Osteocyte (in vitro differentiated cells): ENCODE results near the gene C5orf46. TPM values are rescaled to one million over a fixed set of nuclear protein-coding genes. Genes with fewer than 3 reads are reported as not detected.

Experiments
- DNase-seq: peaks from one replicate; pipeline ENCODE4 v3.0.0; 2021; ENCODE audit warnings: mixed read lengths; ENCODE audit not compliant: unreplicated experiment; ENCODE audit errors: extremely low spot score
- H3K27ac Mint-ChIP-seq: one replicate; pipeline ENCODE4 v1.8.0; 2021; ENCODE audit warnings: mild to moderate bottlenecking, mixed read lengths; ENCODE audit not compliant: unreplicated experiment
- H3K27me3 Mint-ChIP-seq: one replicate; pipeline ENCODE4 v1.8.0; 2021; ENCODE audit warnings: mixed read lengths; ENCODE audit not compliant: unreplicated experiment
- H3K36me3 Mint-ChIP-seq: one replicate; pipeline ENCODE4 v1.8.0; 2021; ENCODE audit warnings: mixed read lengths; ENCODE audit not compliant: unreplicated experiment
- H3K4me1 Mint-ChIP-seq: one replicate; pipeline ENCODE4 v1.8.0; 2021; ENCODE audit warnings: mixed read lengths; ENCODE audit not compliant: unreplicated experiment
- H3K4me3 Mint-ChIP-seq: one replicate; pipeline ENCODE4 v1.8.0; 2021; ENCODE audit warnings: mild to moderate bottlenecking, moderate library complexity, mixed read lengths; ENCODE audit not compliant: unreplicated experiment
- H3K9me3 Mint-ChIP-seq: one replicate; pipeline ENCODE4 v1.8.0; 2021; ENCODE audit warnings: mixed read lengths; ENCODE audit not compliant: unreplicated experiment
- total RNA-seq: library from RNA; stranded (reverse); gene quantifications from 2 replicates; pipeline ENCODE4 v1.2.1, GENCODE V29; 2021
- TF ChIP-seq, protein P1 (sequence below): fragments of 200-600 bp; sonication (generic); IDR thresholded peaks from 2 replicates; pipeline ENCODE4 v1.5.0; 2021; ENCODE audit warnings: antibody characterized with exemption, mild to moderate bottlenecking, moderate library complexity

C5orf46 gene
- total RNA-seq, 1 donor from 2014 or later: not detected

DNA sequence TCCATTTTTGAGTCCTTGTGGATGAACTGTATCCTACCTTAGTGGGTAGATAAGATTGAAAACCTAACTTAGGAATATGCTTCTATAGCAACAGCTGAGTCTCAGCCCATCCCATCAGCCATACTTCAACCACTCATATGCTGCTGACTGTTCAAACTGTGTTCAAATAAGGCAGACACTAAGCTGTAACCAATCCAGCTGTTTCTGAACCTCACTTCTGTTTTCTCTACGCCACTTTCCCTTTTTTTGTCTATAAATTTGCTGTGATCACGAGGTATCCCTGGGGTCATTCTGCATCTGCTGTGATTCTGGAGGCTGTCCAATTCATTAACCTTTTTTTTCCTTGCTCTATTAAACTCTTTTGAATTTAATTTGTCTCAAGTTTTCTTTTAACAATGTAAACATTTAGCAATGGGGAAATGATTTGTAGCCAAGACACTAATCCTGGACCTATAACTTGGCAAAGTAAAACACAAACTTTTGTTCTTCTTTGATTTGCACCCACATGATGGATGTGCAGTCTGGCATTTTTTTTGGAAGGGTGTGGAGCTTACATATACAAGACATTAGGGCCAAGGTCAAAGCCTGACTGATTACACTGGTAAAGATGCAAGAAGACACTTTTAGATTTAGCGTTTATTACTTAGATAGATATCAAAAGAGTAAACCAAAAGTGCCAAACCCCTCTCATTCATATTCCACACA lies 42.7 kb downstream of the C5orf46 start:
- TF ChIP-seq, protein P1, sequence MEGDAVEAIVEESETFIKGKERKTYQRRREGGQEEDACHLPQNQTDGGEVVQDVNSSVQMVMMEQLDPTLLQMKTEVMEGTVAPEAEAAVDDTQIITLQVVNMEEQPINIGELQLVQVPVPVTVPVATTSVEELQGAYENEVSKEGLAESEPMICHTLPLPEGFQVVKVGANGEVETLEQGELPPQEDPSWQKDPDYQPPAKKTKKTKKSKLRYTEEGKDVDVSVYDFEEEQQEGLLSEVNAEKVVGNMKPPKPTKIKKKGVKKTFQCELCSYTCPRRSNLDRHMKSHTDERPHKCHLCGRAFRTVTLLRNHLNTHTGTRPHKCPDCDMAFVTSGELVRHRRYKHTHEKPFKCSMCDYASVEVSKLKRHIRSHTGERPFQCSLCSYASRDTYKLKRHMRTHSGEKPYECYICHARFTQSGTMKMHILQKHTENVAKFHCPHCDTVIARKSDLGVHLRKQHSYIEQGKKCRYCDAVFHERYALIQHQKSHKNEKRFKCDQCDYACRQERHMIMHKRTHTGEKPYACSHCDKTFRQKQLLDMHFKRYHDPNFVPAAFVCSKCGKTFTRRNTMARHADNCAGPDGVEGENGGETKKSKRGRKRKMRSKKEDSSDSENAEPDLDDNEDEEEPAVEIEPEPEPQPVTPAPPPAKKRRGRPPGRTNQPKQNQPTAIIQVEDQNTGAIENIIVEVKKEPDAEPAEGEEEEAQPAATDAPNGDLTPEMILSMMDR: no peak
- Mint-ChIP-seq H3K4me3 (no peak overlapping the region), H3K27me3 (peaks cover 20% of the 10 kb centered on the region), H3K36me3 (no peaks in the 10 kb centered on the region), H3K4me1 (no peaks in the 10 kb centered on the region), H3K27ac (no peak overlapping the region), H3K9me3 (no peaks in the 10 kb centered on the region)
- DNase-seq: no peak

DNA sequence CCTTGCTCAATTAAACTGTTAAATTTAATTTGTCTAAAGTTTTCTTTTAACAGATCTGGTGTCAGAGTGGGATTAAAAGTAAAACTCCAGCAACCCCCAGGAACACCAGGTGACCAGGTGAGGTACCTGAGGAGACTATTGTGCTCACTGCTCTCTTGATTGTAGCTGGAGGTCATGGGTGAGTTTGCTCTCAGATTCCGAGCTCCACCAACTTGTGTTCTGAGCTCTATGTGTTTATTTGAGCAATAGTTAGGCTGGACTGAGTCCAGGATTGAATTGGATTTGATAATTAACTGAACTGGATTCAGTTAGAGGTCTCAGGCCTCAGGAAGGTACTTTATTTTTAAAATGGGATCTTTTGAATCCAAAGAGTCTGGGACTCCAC lies 45.7 kb downstream of the C5orf46 start:
- Mint-ChIP-seq H3K36me3 (no peaks in the 10 kb centered on the region), H3K27me3 (peaks cover 20% of the 10 kb centered on the region), H3K4me3 (no peak overlapping the region), H3K27ac (no peak overlapping the region), H3K9me3 (no peaks in the 10 kb centered on the region), H3K4me1 (no peaks in the 10 kb centered on the region)
- no peak for DNase-seq
- TF ChIP-seq, protein P1: no peak

DNA sequence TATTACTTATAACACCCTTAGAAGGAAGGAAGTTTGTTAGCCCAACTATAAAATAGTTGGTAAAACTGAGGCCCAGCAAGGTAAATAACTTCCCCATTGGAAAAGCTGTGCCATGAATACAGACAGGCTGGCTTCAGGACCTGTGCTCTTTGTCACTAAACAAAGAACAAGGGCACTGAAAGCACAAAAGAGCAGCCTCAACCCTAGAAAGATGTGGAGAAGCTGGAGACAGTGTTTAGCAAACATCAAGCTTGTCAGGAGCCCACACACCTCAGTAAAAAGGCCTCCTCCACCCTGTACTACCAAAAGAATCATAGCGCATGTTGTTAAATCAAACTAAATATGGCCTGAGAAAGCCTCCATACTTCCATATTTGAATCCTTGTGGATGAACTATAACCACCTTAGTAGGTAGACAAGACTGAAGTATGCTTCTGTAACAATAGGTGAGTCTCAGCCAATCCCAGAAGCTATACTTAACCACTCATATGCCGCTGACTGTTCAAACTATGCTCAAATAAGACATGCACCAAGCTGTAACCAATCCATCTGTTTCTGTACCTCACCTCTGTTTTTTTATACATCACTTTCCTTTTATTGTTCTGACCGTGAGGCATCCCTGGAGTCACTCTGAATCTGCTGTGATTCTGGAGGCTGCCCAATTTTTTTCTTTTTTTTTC lies 46.2 kb downstream of the C5orf46 start:
- no peak for DNase-seq
- no peak overlapping the region for H3K4me3 Mint-ChIP-seq
- no peaks in the 10 kb centered on the region for H3K9me3 Mint-ChIP-seq
- H3K27me3 Mint-ChIP-seq: peaks cover 26% of the 10 kb centered on the region
- TF ChIP-seq, protein P1: no peak
- no peaks in the 10 kb centered on the region for H3K36me3 Mint-ChIP-seq
- H3K27ac Mint-ChIP-seq: no peak overlapping the region
- no peaks in the 10 kb centered on the region for H3K4me1 Mint-ChIP-seq

DNA sequence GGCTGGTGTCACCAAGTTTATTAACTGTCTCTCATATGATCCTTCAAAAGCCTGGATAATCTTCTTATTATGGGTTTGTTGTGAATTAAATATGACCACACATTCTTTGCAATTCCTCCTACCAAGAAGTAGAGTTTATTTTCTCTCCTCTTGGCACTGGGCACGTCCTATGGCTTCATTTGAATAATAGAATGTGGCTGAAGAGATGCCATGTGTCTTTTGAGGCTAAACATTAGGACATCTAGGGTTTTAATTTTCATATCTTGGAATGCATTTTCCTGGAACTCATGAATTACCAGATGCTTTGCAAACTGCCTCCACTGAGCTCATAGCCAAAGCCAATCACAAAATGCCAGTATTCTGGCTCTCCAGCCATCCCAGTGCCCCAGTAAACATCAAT lies 47.8 kb downstream of the C5orf46 start:
- DNase-seq: no peak
- no peaks in the 10 kb centered on the region for H3K4me1 Mint-ChIP-seq
- H3K9me3 Mint-ChIP-seq: no peaks in the 10 kb centered on the region
- TF ChIP-seq, protein P1: no peak
- H3K27ac Mint-ChIP-seq: no peak overlapping the region
- H3K4me3 Mint-ChIP-seq: no peak overlapping the region
- peaks cover 36% of the 10 kb centered on the region for H3K27me3 Mint-ChIP-seq
- no peaks in the 10 kb centered on the region for H3K36me3 Mint-ChIP-seq

DNA sequence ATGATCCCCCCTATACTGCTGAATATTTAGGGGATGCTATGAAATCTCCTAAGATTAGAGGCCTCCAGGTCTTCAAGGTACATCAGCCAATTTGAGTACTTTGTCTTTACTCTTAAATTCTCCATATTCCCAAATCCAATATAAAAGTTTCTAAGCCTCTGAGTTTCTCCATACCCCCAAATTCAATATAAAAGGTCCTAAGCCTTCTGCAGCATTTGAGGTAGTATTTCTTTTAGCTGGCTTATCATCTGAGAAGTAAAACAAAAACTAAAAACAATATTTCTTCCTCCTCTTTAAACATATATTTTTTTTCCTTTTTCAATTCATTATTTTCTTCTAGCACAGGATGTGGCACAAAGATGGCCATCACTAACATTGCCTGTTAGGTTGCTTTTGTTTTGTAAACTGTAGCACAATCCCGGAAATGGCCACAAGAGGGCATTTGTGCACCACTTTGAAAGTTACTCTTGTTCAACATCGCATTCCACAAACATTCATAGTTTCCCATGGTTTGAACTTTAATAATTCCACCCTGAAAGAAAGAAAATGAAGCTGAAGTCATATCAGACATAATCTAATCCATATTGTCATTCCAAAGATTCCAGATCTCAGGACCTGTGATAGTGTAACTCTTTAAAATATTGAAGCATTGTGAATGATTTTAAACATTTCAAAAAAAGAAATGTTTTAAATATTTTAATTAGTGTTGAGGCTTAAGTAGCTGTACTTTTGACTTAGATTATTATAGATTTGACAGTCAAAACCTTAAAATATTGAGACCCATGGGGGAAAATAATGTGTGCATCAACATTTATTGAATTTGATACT lies 48.8 kb downstream of the C5orf46 start:
- no peaks in the 10 kb centered on the region for H3K36me3 Mint-ChIP-seq
- DNase-seq: no peak
- no peaks in the 10 kb centered on the region for H3K9me3 Mint-ChIP-seq
- peaks cover 38% of the 10 kb centered on the region for H3K27me3 Mint-ChIP-seq
- H3K4me1 Mint-ChIP-seq: no peaks in the 10 kb centered on the region
- no peak overlapping the region for H3K4me3 Mint-ChIP-seq
- H3K27ac Mint-ChIP-seq: no peak overlapping the region
- TF ChIP-seq, protein P1: peak; percentile 85
